ENCODE measurements around the gene PHLDB1.
A peak's percentile ranks its signal among the peaks of the same experiment; 100 is the strongest.

The PHLDB1 gene

DNA sequence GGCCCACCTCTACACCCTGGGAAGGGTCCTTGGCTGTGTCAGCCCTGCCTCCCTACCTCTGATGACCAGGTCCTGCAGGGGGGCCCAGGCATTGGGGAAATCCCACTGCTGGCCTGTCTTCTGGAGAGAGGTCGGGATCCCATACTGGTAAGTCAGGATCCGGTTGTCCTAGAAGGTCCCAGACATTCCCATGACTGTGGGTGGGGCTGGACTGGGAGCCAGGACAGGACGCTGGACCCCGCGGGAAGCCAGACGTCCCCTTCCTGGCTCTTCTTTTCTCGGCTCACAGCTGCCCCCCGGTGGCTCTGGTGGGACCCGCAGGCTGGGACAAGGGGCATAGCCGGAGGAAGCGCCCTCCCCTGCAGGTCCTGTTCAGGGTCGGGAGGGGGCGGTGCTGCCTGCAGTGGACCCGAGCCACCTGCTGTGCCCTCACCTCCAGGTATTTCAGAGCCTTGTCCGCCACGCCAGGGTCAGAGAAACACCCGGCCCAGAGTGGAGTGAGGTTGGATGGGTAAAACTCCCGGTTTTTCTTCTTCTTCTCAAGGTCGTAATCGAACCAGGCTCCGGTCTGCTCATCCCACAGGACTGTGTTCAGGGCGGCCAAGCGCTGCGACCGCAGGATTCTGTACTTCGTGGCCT, 52.0 kb downstream of the PHLDB1 start:
- Histone ChIP-seq H3K4me2 (ENCODE audit: low read length, poor library complexity, severe bottlenecking) (no peak overlapping the region), H2BK12ac (ENCODE audit: low read length in 2 of 2) (peak overlapping the region in 1 of 2 experiments; percentile 49), H2BK5ac (ENCODE audit: low read depth, low read length, poor library complexity, severe bottlenecking) (no peak overlapping the region), H4K91ac (ENCODE audit: low read length) (no peak overlapping the region), H2AK5ac (ENCODE audit: low read length, severe bottlenecking) (no peak overlapping the region), H3K4me1 (ENCODE audit: control insufficient read depth, insufficient read depth, low read depth, low read length) (peaks cover 36% of the 10 kb centered on the region), H3K4me3 (ENCODE audit: insufficient read depth in 1 of 2, low read depth in 1 of 2, low read length in 2 of 2) (no peak overlapping the region), H3K27ac (ENCODE audit: low read length, poor library complexity, severe bottlenecking) (peak overlapping the region; percentile 25), H3K23ac (ENCODE audit: low read length in 2 of 2) (no peak overlapping the region), H4K8ac (ENCODE audit: low read length) (peak overlapping the region; percentile 33), H3K4ac (ENCODE audit: low read depth in 1 of 2, low read length in 2 of 2) (no peak overlapping the region), H3K79me1 (replicated peaks; ENCODE audit: low read length, poor library complexity, severe bottlenecking) (peaks cover 9% of the 10 kb centered on the region), H3K9ac (ENCODE audit: low read length) (peak overlapping the region; percentile 25), H2BK15ac (ENCODE audit: low read depth, poor library complexity, severe bottlenecking) (no peak overlapping the region), H2AFZ (ENCODE audit: low read depth, low read length) (no peak overlapping the region), H3K27me3 (ENCODE audit: control insufficient read depth in 1 of 2, insufficient read depth in 1 of 2, low read length in 2 of 2) (no peaks in the 10 kb centered on the region), H3K14ac (ENCODE audit: low read length in 2 of 2) (no peak overlapping the region), H3K36me3 (ENCODE audit: control insufficient read depth in 1 of 2, insufficient read depth in 2 of 2, low read depth in 1 of 2, low read length in 2 of 2) (peaks cover 38 to 58% of the 10 kb centered on the region in 2 experiments), H2BK120ac (ENCODE audit: low read depth, low read length) (no peak overlapping the region), H3K18ac (ENCODE audit: low read depth in 1 of 2, low read length in 2 of 2) (peak overlapping the region in 1 of 2 experiments; percentile 5), H3K9me3 (ENCODE audit: control insufficient read depth, low read length) (no peaks in the 10 kb centered on the region)
- 28% methylated on average over 25 of the region's 26 CpGs for WGBS
- DNase-seq: peak; percentile 89

- Histone ChIP-seq H3K27ac (ENCODE audit: low read length, poor library complexity, severe bottlenecking) (no peak overlapping the region), H3K79me1 (replicated peaks; ENCODE audit: low read length, poor library complexity, severe bottlenecking) (peaks cover 9% of the 10 kb centered on the region), H3K18ac (ENCODE audit: low read depth in 1 of 2, low read length in 2 of 2) (no peak overlapping the region), H3K4ac (ENCODE audit: low read depth in 1 of 2, low read length in 2 of 2) (no peak overlapping the region), H4K8ac (ENCODE audit: low read length) (no peak overlapping the region), H3K23ac (ENCODE audit: low read length in 2 of 2) (no peak overlapping the region), H3K4me1 (ENCODE audit: control insufficient read depth, insufficient read depth, low read depth, low read length) (peaks cover 36% of the 10 kb centered on the region), H3K4me2 (ENCODE audit: low read length, poor library complexity, severe bottlenecking) (no peak overlapping the region), H2AK5ac (ENCODE audit: low read length, severe bottlenecking) (no peak overlapping the region), H2BK12ac (ENCODE audit: low read length in 2 of 2) (no peak overlapping the region), H2BK5ac (ENCODE audit: low read depth, low read length, poor library complexity, severe bottlenecking) (no peak overlapping the region), H3K14ac (ENCODE audit: low read length in 2 of 2) (no peak overlapping the region), H3K4me3 (ENCODE audit: insufficient read depth in 1 of 2, low read depth in 1 of 2, low read length in 2 of 2) (no peak overlapping the region), H3K36me3 (ENCODE audit: control insufficient read depth in 1 of 2, insufficient read depth in 2 of 2, low read depth in 1 of 2, low read length in 2 of 2) (peaks cover 33 to 58% of the 10 kb centered on the region in 2 experiments), H2BK15ac (ENCODE audit: low read depth, poor library complexity, severe bottlenecking) (no peak overlapping the region), H3K9ac (ENCODE audit: low read length) (peak overlapping the region; percentile 25), H3K9me3 (ENCODE audit: control insufficient read depth, low read length) (no peaks in the 10 kb centered on the region), H4K91ac (ENCODE audit: low read length) (no peak overlapping the region), H3K27me3 (ENCODE audit: control insufficient read depth in 1 of 2, insufficient read depth in 1 of 2, low read length in 2 of 2) (no peaks in the 10 kb centered on the region), H2AFZ (ENCODE audit: low read depth, low read length) (no peak overlapping the region), H2BK120ac (ENCODE audit: low read depth, low read length) (no peak overlapping the region)
- 88% methylated on average over 14 of the region's 14 CpGs for WGBS
- no peak for DNase-seq
Measured at GRCh38 chr11:118659953-118660680, 52.7 kb downstream of the PHLDB1 start.

DNA sequence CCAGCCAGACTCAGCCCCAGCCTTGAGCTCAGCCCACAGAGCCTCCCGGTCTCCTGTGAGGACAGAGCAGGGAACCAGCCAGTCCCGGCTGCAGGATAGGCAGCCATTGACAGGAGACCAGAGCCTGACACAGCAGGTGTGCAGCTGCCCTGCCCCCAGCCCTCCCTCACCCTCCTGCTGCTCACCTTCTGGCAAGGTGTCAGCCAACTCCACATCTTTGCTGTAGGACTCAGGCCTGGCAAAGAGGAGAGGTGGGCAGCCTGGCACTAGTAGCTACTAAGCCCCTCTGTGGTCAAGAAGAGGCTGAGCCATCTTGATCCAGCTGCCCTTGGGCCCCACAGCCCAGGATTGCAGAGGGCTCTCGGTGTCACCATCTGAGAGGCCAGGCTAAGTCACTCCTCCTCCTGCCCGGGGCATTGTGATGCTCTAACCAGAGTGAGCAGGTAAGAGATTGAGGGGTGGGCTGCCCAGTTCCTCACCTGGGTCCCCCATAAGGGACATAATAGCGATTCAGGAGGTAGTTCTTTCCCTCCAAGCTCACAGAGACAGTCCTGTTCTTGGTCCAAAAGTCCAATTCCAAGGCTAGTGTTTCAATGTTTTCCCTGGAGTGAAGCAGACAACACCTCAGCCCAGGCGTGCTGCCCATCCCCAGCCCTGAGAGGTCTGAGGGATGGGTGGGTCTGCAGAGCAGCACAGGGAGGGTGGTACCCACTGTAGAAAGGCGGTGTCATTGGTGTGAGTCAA, 53.4 kb downstream of the PHLDB1 start:
- no peak overlapping the region for H3K18ac ChIP-seq (ENCODE audit: low read depth in 1 of 2, low read length in 2 of 2)
- no peak overlapping the region for H4K91ac ChIP-seq (ENCODE audit: low read length)
- no peak overlapping the region for H2AK5ac ChIP-seq (ENCODE audit: low read length, severe bottlenecking)
- no peaks in the 10 kb centered on the region for H3K9me3 ChIP-seq (ENCODE audit: control insufficient read depth, low read length)
- H3K27me3 ChIP-seq (ENCODE audit: control insufficient read depth in 1 of 2, insufficient read depth in 1 of 2, low read length in 2 of 2): no peaks in the 10 kb centered on the region
- H3K14ac ChIP-seq (ENCODE audit: low read length in 2 of 2): no peak overlapping the region
- H2AFZ ChIP-seq (ENCODE audit: low read depth, low read length): no peak overlapping the region
- no peak overlapping the region for H3K9ac ChIP-seq (ENCODE audit: low read length)
- peaks cover 25 to 52% of the 10 kb centered on the region in 2 experiments for H3K36me3 ChIP-seq (ENCODE audit: control insufficient read depth in 1 of 2, insufficient read depth in 2 of 2, low read depth in 1 of 2, low read length in 2 of 2)
- H3K4me3 ChIP-seq (ENCODE audit: insufficient read depth in 1 of 2, low read depth in 1 of 2, low read length in 2 of 2): no peak overlapping the region
- no peak overlapping the region for H2BK5ac ChIP-seq (ENCODE audit: low read depth, low read length, poor library complexity, severe bottlenecking)
- DNase-seq: no peak
- H3K4me1 ChIP-seq (ENCODE audit: control insufficient read depth, insufficient read depth, low read depth, low read length): peaks cover 36% of the 10 kb centered on the region
- H4K8ac ChIP-seq (ENCODE audit: low read length): no peak overlapping the region
- no peak overlapping the region for H2BK120ac ChIP-seq (ENCODE audit: low read depth, low read length)
- no peak overlapping the region for H2BK12ac ChIP-seq (ENCODE audit: low read length in 2 of 2)
- H2BK15ac ChIP-seq (ENCODE audit: low read depth, poor library complexity, severe bottlenecking): no peak overlapping the region
- H3K4me2 ChIP-seq (ENCODE audit: low read length, poor library complexity, severe bottlenecking): no peak overlapping the region
- H3K79me1 ChIP-seq (replicated peaks; ENCODE audit: low read length, poor library complexity, severe bottlenecking): peaks cover 7% of the 10 kb centered on the region
- 80% methylated on average over 7 of the region's 7 CpGs for WGBS
- no peak overlapping the region for H3K27ac ChIP-seq (ENCODE audit: low read length, poor library complexity, severe bottlenecking)
- no peak overlapping the region for H3K23ac ChIP-seq (ENCODE audit: low read length in 2 of 2)
- no peak overlapping the region for H3K4ac ChIP-seq (ENCODE audit: low read depth in 1 of 2, low read length in 2 of 2)

Data from mesenchymal stem cell (in vitro differentiated cells and primary cell).